Retinal pigment epithelial cell (primary cell): ENCODE data around the gene CDH15.

Experiments used
- DNase-seq: peaks from one replicate; pipeline ENCODE4 v3.0.0-alpha.2; 2010; ENCODE audit warnings: low read depth
- H3K4me3 ChIP-seq: 2 replicates; pipeline ENCODE4 v1.5.1; 2011; ENCODE audit warnings: mild to moderate bottlenecking, low read length, control low read depth, moderate library complexity
- CTCF ChIP-seq: conservative IDR thresholded peaks from 2 replicates; pipeline ENCODE4 v1.5.1; 2011; ENCODE audit warnings: low read depth, low read length, control low read depth, inconsistent platforms

The CDH15 gene

GRCh38 chr16:89152831-89153700 lies 18.5 kb upstream of the CDH15 start:
- no peak for DNase-seq
- no peak for TF ChIP-seq CTCF
- no peak overlapping the region for H3K4me3 ChIP-seq

- DNase-seq = no peak
- TF ChIP-seq CTCF = no peak
- no peak overlapping the region for H3K4me3 ChIP-seq
Observed at GRCh38 chr16:89153848-89154271, 17.7 kb upstream of the CDH15 start.

- TF ChIP-seq CTCF = no peak
- H3K4me3 ChIP-seq = no peak overlapping the region
- no peak for DNase-seq
Observed at GRCh38 chr16:89154390-89155183, 17.0 kb upstream of the CDH15 start.

- peak; percentile 11 for DNase-seq
- no peak for TF ChIP-seq CTCF
- H3K4me3 ChIP-seq = no peak overlapping the region
Observed at GRCh38 chr16:89155184-89155679, 16.3 kb upstream of the CDH15 start.

- DNase-seq = no peak
- H3K4me3 ChIP-seq = no peak overlapping the region
- TF ChIP-seq CTCF = no peak
Observed at GRCh38 chr16:89155851-89156739, 15.5 kb upstream of the CDH15 start.

- no peak for DNase-seq
- TF ChIP-seq CTCF = no peak
Observed at GRCh38 chr16:89156740-89157645, 14.6 kb upstream of the CDH15 start.

More at GRCh38 chr16:89156740-89157645, 14.6 kb upstream of the CDH15 start:
- no peak overlapping the region for H3K4me3 ChIP-seq
